ENCODE measurements around the gene CLSTN1. TPM values are rescaled to one million over a fixed set of nuclear protein-coding genes. Genes with fewer than 3 reads are reported as not detected.

The CLSTN1 gene
- total RNA-seq, 1 donor from 2014 or later: 181 TPM

DNA sequence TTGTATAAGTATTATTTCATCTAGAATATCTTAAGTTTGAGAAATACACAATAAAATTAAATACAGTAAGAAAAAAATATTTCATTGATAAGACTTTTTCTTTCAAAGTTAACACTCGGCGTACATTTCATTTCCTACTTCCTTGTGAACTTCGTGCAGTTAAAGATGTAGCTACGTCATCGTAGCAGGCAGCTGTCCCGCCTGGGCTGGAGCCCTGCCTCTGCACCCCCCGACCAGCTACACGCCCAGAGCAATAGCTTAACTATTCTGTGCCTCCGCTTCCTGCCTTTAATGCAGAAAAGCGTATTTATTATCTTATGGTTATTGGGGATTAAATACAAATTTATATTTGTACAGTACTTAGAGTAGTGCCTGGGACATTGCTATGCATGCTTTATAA lies 53.5 kb downstream of the CLSTN1 start:
- no peak overlapping the region for H2AFZ ChIP-seq (ENCODE audit: low read depth, low read length)
- H3K79me2 ChIP-seq (ENCODE audit: insufficient read depth, low read length): peaks cover 16% of the 10 kb centered on the region
- H3K9me3 Mint-ChIP-seq (ENCODE audit: unreplicated experiment): no peaks in the 10 kb centered on the region
- no peak overlapping the region for H3K9ac ChIP-seq (ENCODE audit: low read length)
- peaks cover 11% of the 10 kb centered on the region for H3K4me1 Mint-ChIP-seq (ENCODE audit: low read depth, unreplicated experiment)
- peaks cover 12% of the 10 kb centered on the region for H3K4me1 ChIP-seq (ENCODE audit: insufficient read depth, low read length)
- no peak for FAIRE-seq
- no peaks in the 10 kb centered on the region for H3K36me3 ChIP-seq (ENCODE audit: insufficient read depth, low read length)
- no peak overlapping the region for H3K4me3 ChIP-seq (ENCODE audit: insufficient read depth, low read depth, low read length)
- H4K20me1 ChIP-seq (ENCODE audit: insufficient read depth, low read length): peaks cover 6% of the 10 kb centered on the region
- H3K4me2 ChIP-seq (ENCODE audit: low read length): no peak overlapping the region
- no peaks in the 10 kb centered on the region for H3K27me3 ChIP-seq (ENCODE audit: insufficient read depth, low read length)
- peaks cover 9% of the 10 kb centered on the region for H3K36me3 Mint-ChIP-seq (ENCODE audit: low read depth, unreplicated experiment)
- H3K27me3 Mint-ChIP-seq (ENCODE audit: low read depth, unreplicated experiment): no peaks in the 10 kb centered on the region
- H3K27ac ChIP-seq (ENCODE audit: low read depth, low read length): no peak overlapping the region
- no peak overlapping the region for H3K4me3 Mint-ChIP-seq (ENCODE audit: unreplicated experiment)
- H3K27ac Mint-ChIP-seq (ENCODE audit: unreplicated experiment): no peak overlapping the region
- DNase-seq (ENCODE audit: low read depth): no peak
- TF ChIP-seq, protein P1, sequence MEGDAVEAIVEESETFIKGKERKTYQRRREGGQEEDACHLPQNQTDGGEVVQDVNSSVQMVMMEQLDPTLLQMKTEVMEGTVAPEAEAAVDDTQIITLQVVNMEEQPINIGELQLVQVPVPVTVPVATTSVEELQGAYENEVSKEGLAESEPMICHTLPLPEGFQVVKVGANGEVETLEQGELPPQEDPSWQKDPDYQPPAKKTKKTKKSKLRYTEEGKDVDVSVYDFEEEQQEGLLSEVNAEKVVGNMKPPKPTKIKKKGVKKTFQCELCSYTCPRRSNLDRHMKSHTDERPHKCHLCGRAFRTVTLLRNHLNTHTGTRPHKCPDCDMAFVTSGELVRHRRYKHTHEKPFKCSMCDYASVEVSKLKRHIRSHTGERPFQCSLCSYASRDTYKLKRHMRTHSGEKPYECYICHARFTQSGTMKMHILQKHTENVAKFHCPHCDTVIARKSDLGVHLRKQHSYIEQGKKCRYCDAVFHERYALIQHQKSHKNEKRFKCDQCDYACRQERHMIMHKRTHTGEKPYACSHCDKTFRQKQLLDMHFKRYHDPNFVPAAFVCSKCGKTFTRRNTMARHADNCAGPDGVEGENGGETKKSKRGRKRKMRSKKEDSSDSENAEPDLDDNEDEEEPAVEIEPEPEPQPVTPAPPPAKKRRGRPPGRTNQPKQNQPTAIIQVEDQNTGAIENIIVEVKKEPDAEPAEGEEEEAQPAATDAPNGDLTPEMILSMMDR (IDR thresholded peaks at IDR 0.05; ENCODE audit: insufficient read depth, low read depth, low read length): no peak
- no peaks in the 10 kb centered on the region for H3K9me3 ChIP-seq (ENCODE audit: insufficient read depth, low read depth, low read length)

DNA sequence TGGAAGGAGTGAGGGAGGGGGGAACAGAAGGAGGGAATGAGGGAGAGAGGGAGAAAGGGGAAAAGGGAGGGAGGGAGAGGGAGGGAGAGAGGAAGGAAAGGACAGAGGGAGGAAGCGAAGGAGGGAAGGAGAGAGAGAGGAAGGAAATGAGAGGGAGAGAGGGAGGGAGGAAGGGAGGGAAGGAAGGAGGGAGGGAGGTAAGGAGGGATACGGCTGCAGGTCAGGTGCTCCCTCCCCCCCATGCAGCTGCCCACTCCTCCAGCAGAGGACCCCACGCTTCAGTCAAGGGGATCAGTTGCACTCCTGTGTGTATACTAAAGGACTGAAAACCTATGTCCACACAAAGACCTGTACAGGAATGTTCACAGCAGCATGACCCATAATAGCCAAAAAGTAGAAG lies 54.8 kb downstream of the CLSTN1 start:
- Histone ChIP-seq H3K27ac (ENCODE audit: low read depth, low read length) (no peak overlapping the region), H3K79me2 (ENCODE audit: insufficient read depth, low read length) (peaks cover 12% of the 10 kb centered on the region), H3K9me3 (ENCODE audit: insufficient read depth, low read depth, low read length) (no peaks in the 10 kb centered on the region), H3K4me2 (ENCODE audit: low read length) (no peak overlapping the region), H3K27me3 (ENCODE audit: insufficient read depth, low read length) (no peaks in the 10 kb centered on the region), H3K4me1 (ENCODE audit: insufficient read depth, low read length) (peaks cover 14% of the 10 kb centered on the region), H3K4me3 (ENCODE audit: insufficient read depth, low read depth, low read length) (no peak overlapping the region), H4K20me1 (ENCODE audit: insufficient read depth, low read length) (peaks cover 6% of the 10 kb centered on the region), H3K36me3 (ENCODE audit: insufficient read depth, low read length) (no peaks in the 10 kb centered on the region), H2AFZ (ENCODE audit: low read depth, low read length) (no peak overlapping the region), H3K9ac (ENCODE audit: low read length) (no peak overlapping the region)
- no peak overlapping the region for H3K4me3 Mint-ChIP-seq (ENCODE audit: unreplicated experiment)
- DNase-seq (ENCODE audit: low read depth) (no peak), FAIRE-seq (no peak)
- peaks cover 11% of the 10 kb centered on the region for H3K36me3 Mint-ChIP-seq (ENCODE audit: low read depth, unreplicated experiment)
- H3K27ac Mint-ChIP-seq (ENCODE audit: unreplicated experiment): no peak overlapping the region
- no peaks in the 10 kb centered on the region for H3K9me3 Mint-ChIP-seq (ENCODE audit: unreplicated experiment)
- H3K4me1 Mint-ChIP-seq (ENCODE audit: low read depth, unreplicated experiment): peaks cover 13% of the 10 kb centered on the region
- H3K27me3 Mint-ChIP-seq (ENCODE audit: low read depth, unreplicated experiment): no peaks in the 10 kb centered on the region
- no peak for TF ChIP-seq EZH2 (IDR thresholded peaks at IDR 0.05; ENCODE audit: insufficient read depth, low read length)
- TF ChIP-seq, protein P1 (IDR thresholded peaks at IDR 0.05; ENCODE audit: insufficient read depth, low read depth, low read length): no peak

DNA sequence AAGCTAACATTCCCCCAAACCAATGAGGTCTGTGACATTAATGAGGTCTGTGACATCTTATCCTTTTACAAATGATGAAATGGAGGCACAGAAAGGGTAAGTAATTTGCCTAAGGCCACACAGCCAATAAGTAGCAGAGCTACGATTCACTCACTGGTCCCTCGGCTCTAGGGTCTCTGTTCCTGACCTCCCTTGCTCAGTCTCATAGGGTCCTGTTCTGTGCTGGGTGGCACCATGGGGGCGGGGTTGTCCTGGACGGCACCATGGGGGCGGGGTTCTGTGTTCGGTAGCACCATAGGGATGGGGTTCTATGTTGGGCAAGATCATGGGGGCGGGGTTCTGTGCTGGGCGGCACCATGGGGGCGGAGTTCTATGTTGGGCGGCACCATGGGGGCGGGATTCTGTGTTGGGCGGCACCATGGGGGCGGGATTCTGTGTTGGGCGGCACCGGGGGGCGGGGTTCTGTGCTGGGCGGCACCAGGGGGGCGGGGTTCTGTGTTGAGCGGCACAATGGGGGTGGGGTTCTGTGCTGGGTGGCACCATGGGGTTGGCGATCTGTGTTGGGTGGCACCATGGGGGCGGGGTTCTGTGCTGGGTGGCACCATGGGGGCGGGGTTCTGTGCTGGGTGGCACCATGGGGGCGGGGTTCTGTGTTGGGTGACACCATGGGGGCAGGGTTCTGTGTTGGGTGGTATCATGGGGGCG lies 55.6 kb downstream of the CLSTN1 start:
- Histone ChIP-seq H3K27ac (ENCODE audit: low read depth, low read length) (peak overlapping the region; percentile 13), H3K36me3 (ENCODE audit: insufficient read depth, low read length) (no peaks in the 10 kb centered on the region), H3K9ac (ENCODE audit: low read length) (no peak overlapping the region), H3K4me2 (ENCODE audit: low read length) (no peak overlapping the region), H3K9me3 (ENCODE audit: insufficient read depth, low read depth, low read length) (no peaks in the 10 kb centered on the region), H4K20me1 (ENCODE audit: insufficient read depth, low read length) (peaks cover 6% of the 10 kb centered on the region), H3K4me3 (ENCODE audit: insufficient read depth, low read depth, low read length) (no peak overlapping the region), H3K79me2 (ENCODE audit: insufficient read depth, low read length) (peaks cover 19% of the 10 kb centered on the region), H3K27me3 (ENCODE audit: insufficient read depth, low read length) (no peaks in the 10 kb centered on the region), H2AFZ (ENCODE audit: low read depth, low read length) (no peak overlapping the region), H3K4me1 (ENCODE audit: insufficient read depth, low read length) (peaks cover 14% of the 10 kb centered on the region)
- TF ChIP-seq, protein P1 (IDR thresholded peaks at IDR 0.05; ENCODE audit: insufficient read depth, low read depth, low read length): no peak
- no peak for TF ChIP-seq EZH2 (IDR thresholded peaks at IDR 0.05; ENCODE audit: insufficient read depth, low read length)
- Mint-ChIP-seq H3K9me3 (ENCODE audit: unreplicated experiment) (no peaks in the 10 kb centered on the region), H3K36me3 (ENCODE audit: low read depth, unreplicated experiment) (peaks cover 15% of the 10 kb centered on the region), H3K4me3 (ENCODE audit: unreplicated experiment) (no peak overlapping the region), H3K27me3 (ENCODE audit: low read depth, unreplicated experiment) (no peaks in the 10 kb centered on the region), H3K27ac (ENCODE audit: unreplicated experiment) (no peak overlapping the region), H3K4me1 (ENCODE audit: low read depth, unreplicated experiment) (peaks cover 16% of the 10 kb centered on the region)
- FAIRE-seq (no peak), DNase-seq (ENCODE audit: low read depth) (no peak)

Measured in astrocyte (in vitro differentiated cells and primary cell).